HEK293T (cell line): Measurements from ENCODE around the gene COL24A1.

ENCODE experiments used
- CTCF ChIA-PET: fragments of 350-600 bp; formaldehyde crosslinking; extraction: SDS; loops from one replicate; lab custom pipeline; 2021; ENCODE audit warnings: antibody characterized with exemption, inconsistent platforms; lab: Yijun Ruan, JAX
- POLR2A ChIA-PET: fragments of 350-600 bp; formaldehyde crosslinking; extraction: SDS; loops from one replicate; lab custom pipeline; 2020; ENCODE audit warnings: antibody characterized with exemption, inconsistent platforms; lab: Yijun Ruan, JAX
- DNase-seq: peaks from one replicate; pipeline ENCODE4 v3.0.0; 2012; ENCODE audit warnings: mixed read lengths; ENCODE audit errors: extremely low spot score
- ARNT ChIP-seq: fragments of 450-650 bp; IDR thresholded peaks from 2 replicates; pipeline ENCODE4 v1.6.1; 2017; ENCODE audit warnings: mild to moderate bottlenecking
- BHLHE40 ChIP-seq: fragments of 450-650 bp; IDR thresholded peaks from 2 replicates; pipeline ENCODE4 v1.6.1; 2016; ENCODE audit warnings: mild to moderate bottlenecking, moderate library complexity, borderline replicate concordance
- CTBP1 ChIP-seq: fragments of 450-650 bp; IDR thresholded peaks from 2 replicates; pipeline ENCODE4 v1.6.1; 2016; ENCODE audit warnings: borderline replicate concordance
- ELF4 ChIP-seq: fragments of 450-650 bp; IDR thresholded peaks from 2 replicates; pipeline ENCODE4 v1.6.1; 2017; ENCODE audit warnings: antibody characterized with exemption
- FOXA1 ChIP-seq: fragments of 450-650 bp; IDR thresholded peaks from 2 replicates; pipeline ENCODE4 v1.6.1; 2016; ENCODE audit warnings: mild to moderate bottlenecking
- FOXK2 ChIP-seq: fragments of 450-650 bp; IDR thresholded peaks from 2 replicates; pipeline ENCODE4 v1.6.1; 2016; ENCODE audit warnings: mild to moderate bottlenecking
- FOXM1 ChIP-seq: fragments of 450-650 bp; IDR thresholded peaks from 2 replicates; pipeline ENCODE4 v1.6.1; 2017; ENCODE audit warnings: mild to moderate bottlenecking, borderline replicate concordance
- HDGF ChIP-seq: fragments of 450-650 bp; IDR thresholded peaks from 2 replicates; pipeline ENCODE4 v1.6.1; 2017; ENCODE audit warnings: antibody characterized with exemption, borderline replicate concordance
- L3MBTL2 ChIP-seq: fragments of 450-650 bp; conservative IDR thresholded peaks from 2 replicates; pipeline ENCODE4 v1.6.1; 2016; ENCODE audit warnings: mild to moderate bottlenecking
- LEF1 ChIP-seq: fragments of 450-650 bp; IDR thresholded peaks from 2 replicates; pipeline ENCODE4 v1.6.1; 2017; ENCODE audit warnings: mild to moderate bottlenecking, borderline replicate concordance
- NFRKB ChIP-seq: fragments of 450-650 bp; IDR thresholded peaks from 2 replicates; pipeline ENCODE4 v1.6.1; 2016; ENCODE audit warnings: mild to moderate bottlenecking, moderate library complexity
- PKNOX1 ChIP-seq: fragments of 450-650 bp; IDR thresholded peaks from 2 replicates; pipeline ENCODE4 v1.6.1; 2016
- SP1 ChIP-seq: fragments of 450-650 bp; IDR thresholded peaks from 2 replicates; pipeline ENCODE4 v1.6.1; 2017
- SUZ12 ChIP-seq: fragments of 450-650 bp; IDR thresholded peaks from 2 replicates; pipeline ENCODE4 v1.6.1; 2016; ENCODE audit warnings: mild to moderate bottlenecking
- TARDBP ChIP-seq: fragments of 450-650 bp; IDR thresholded peaks from 2 replicates; pipeline ENCODE4 v1.6.1; 2016
- ZNF384 ChIP-seq: fragments of 450-650 bp; IDR thresholded peaks from 2 replicates; pipeline ENCODE4 v1.6.1; 2016

COL24A1 gene

DNA sequence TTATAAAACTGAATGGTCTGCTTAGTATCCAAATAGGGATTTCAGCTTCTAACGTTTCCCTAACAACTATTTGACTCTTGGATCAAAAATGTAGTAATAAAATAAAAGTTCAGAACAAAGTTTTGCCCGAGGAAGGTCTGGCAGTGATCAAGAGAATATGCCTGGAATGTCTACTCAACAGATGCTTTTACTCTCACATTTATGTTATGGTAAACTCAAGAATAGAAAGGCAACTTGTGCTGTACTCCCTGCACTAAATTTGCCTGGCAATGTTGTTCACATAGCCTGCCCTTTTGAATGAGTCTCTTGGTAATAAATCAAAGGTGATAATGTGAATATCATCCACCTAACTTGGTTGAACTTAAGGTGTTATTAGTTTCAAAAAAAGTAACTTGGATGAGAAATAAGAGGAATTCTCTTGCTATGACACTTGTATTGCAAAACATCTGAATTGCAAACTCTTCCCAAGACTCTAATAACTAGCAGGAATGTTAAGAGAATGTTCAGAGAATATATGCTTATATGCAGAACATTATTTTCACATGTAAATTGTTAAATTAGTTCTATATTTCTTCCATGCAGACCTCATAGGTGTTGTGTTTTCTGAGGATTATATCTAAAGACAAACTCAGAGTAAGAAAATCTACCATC, 215.8 kb downstream of the COL24A1 start:
- no peak for DNase-seq
- ChIA-PET POLR2A (no interaction called here), CTCF (no interaction called here)
- TF ChIP-seq ELF4, result no peak

DNA sequence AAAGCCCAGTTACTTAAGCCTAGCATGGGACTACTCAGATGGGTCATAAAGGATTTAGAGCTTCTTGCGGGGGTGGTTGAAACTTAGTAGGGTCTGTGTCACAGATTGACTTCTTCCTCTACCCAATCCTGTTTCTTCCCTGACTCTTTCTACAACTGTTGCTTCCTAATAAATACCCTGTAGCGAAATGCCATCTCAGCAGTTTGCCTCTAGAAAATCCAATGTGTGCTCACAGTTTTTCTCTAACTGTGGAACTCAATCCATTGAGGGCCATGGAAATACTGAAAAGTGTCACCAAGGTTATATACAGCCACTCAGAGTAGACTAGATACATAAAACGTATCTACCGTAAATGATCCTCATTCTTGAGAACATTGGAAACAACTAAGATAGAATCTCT, 217.7 kb downstream of the COL24A1 start:
- no peak for DNase-seq
- ChIA-PET POLR2A (no interaction called here), CTCF (no interaction called here)
- TF ChIP-seq L3MBTL2 (no peak), TARDBP (no peak), LEF1 (no peak), HDGF (no peak), ZNF384 (no peak), NFRKB (no peak), BHLHE40 (no peak), PKNOX1 (no peak), FOXK2 (no peak), FOXM1 (no peak)

DNA sequence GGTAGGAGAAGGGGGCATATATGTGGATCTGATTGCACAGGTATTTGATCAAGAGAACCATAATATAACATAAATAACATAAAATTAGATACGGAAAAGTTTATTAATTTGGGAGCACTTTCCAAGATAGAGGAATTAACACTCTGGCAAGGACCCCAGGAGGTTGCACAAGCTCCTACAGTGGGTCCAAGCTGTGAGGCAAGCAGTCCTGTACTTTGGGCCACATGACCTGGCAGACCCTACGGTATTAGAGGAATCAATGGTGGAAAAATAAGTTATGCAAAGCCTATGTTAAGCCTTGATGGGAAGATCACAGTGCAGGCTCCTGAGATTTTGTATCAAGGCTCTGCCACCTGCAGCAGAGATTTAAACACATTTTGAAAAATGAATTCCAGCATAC, 220.1 kb downstream of the COL24A1 start:
- no peak for DNase-seq
- TF ChIP-seq FOXM1, result no peak
- TF ChIP-seq ARNT, result no peak
- TF ChIP-seq NFRKB, result no peak
- TF ChIP-seq CTBP1, result no peak
- TF ChIP-seq SP1, result no peak
- TF ChIP-seq ZNF384, result no peak
- no peak for TF ChIP-seq SUZ12
- no peak for TF ChIP-seq L3MBTL2
- TF ChIP-seq BHLHE40, result no peak
- CTCF ChIA-PET, result no interaction called here
- POLR2A ChIA-PET, result no interaction called here

DNA sequence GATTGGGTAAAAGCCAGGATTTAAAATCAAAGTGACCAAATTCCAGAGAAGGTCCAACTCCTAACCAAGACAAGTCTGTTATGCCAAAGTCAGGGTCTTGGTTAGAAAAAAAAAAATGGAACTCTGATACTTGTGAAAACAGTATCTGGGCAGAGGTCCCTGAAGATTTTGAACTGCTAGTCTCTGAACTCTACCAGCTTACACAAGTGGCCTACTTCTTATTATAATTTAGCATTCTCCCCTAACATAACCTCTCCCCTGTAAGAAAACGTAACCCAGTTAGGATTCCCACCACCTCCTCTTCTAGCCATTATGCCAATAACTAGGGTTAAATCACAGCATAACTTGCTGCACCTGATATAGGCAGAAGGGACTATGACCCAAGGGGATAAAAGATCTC, 220.5 kb downstream of the COL24A1 start:
- CTCF ChIA-PET, result no interaction called here
- POLR2A ChIA-PET, result no interaction called here
- DNase-seq, result no peak
- TF ChIP-seq FOXA1, result no peak
- no peak for TF ChIP-seq HDGF
- TF ChIP-seq ELF4, result no peak
- no peak for TF ChIP-seq ZNF384
- TF ChIP-seq TARDBP, result no peak
- no peak for TF ChIP-seq SP1
- TF ChIP-seq SUZ12, result no peak
- TF ChIP-seq FOXM1, result no peak

DNA sequence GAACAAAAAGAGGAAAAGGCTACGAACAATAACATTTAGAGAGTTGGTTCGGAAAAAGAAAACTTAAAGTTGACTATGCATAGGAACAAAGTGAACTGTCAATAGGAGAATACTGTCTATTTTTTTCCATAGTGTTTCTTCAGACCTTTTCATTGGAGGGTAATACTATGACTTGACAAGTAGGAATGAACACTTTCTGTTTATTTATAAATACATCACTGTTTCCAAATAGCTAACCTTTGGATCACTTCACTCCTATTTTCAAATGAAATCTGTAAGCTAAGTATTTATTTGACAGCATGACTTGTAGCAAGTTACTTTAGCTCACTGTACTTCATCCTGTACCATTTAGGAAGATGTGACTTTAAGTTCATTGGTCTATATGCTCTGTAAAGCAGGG, 221.3 kb downstream of the COL24A1 start:
- POLR2A ChIA-PET, result no interaction called here

GRCh38 chr1:85934516-85934915, 222.1 kb downstream of the COL24A1 start:
- CTCF ChIA-PET, result no interaction called here
- TF ChIP-seq ARNT (no peak), BHLHE40 (no peak), TARDBP (no peak), L3MBTL2 (no peak), SP1 (no peak), PKNOX1 (no peak), FOXK2 (no peak), FOXM1 (no peak), NFRKB (no peak), FOXA1 (no peak), LEF1 (no peak), ZNF384 (no peak), HDGF (no peak), CTBP1 (no peak), ELF4 (no peak)
- POLR2A ChIA-PET, result no interaction called here
- no peak for DNase-seq

More for the DNA sequence above, 221.3 kb downstream of the COL24A1 start:
- TF ChIP-seq TARDBP (no peak), SUZ12 (no peak)
- CTCF ChIA-PET, result no interaction called here
- no peak for DNase-seq

DNA sequence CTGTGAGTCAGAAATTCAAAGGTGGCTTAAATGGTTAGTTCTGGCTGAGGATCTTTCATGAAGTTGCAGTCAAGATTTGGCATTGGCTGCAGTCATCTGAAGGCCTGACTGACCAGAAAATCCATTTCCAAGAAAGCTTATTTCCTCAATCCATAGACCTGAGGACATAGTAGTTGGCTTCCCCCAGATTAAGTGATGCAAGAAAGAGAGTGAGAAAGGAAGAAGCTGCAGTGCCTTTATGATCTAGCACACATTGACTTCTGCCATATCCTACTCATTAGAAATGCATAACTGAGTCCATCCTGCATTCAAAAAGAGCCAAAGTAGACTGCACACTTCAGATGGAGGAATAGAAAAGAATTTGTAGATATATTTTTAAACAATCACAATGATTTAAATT, 222.6 kb downstream of the COL24A1 start:
- no peak for DNase-seq
- POLR2A ChIA-PET, result no interaction called here
- TF ChIP-seq SP1, result no peak
- CTCF ChIA-PET, result no interaction called here

- ChIA-PET POLR2A (no interaction called here), CTCF (no interaction called here)
- peak; percentile 8 for DNase-seq
- TF ChIP-seq PKNOX1, result no peak
- TF ChIP-seq FOXA1, result no peak
- no peak for TF ChIP-seq ARNT
- no peak for TF ChIP-seq ZNF384
- TF ChIP-seq FOXK2, result no peak
- no peak for TF ChIP-seq HDGF
- TF ChIP-seq CTBP1, result no peak
- TF ChIP-seq NFRKB, result no peak
- TF ChIP-seq SUZ12, result no peak
- TF ChIP-seq L3MBTL2, result no peak
- no peak for TF ChIP-seq LEF1
- TF ChIP-seq SP1, result no peak
- TF ChIP-seq TARDBP, result no peak
Observed at GRCh38 chr1:85911742-85912141, 244.8 kb downstream of the COL24A1 start.
